H9 (cell line): Measurements from ENCODE around the gene BRINP2. TPM values are rescaled to one million over a fixed set of nuclear protein-coding genes. Genes with fewer than 3 reads are reported as not detected.

ENCODE experiments used
- DNase-seq: peaks from one replicate; pipeline ENCODE4 v3.0.0-alpha.2; 2017
- H2AFZ ChIP-seq: one replicate; pipeline ENCODE4 v1.6.1; 2013; ENCODE audit warnings: mild to moderate bottlenecking, low read length, control low read depth, moderate library complexity
- H2AK5ac ChIP-seq: 2 replicates; pipeline ENCODE4 v1.6.1; 2013; ENCODE audit warnings: low read length, control low read depth, mixed read lengths; ENCODE audit not compliant: insufficient read length
- H2BK120ac ChIP-seq: one replicate; pipeline ENCODE4 v1.6.1; 2013; ENCODE audit warnings: low read depth, mild to moderate bottlenecking, low read length, control low read depth, inconsistent platforms; ENCODE audit not compliant: poor library complexity, severe bottlenecking
- H2BK12ac ChIP-seq: 2 replicates; pipeline ENCODE4 v1.6.1; 2013; ENCODE audit warnings: low read length, control low read depth, mixed read lengths, low read depth; ENCODE audit not compliant: insufficient read length
- H2BK15ac ChIP-seq: 2 replicates; pipeline ENCODE4 v1.6.1; 2013; ENCODE audit warnings: low read depth, low read length, control low read depth
- H2BK20ac ChIP-seq: one replicate; pipeline ENCODE4 v1.6.1; 2013; ENCODE audit warnings: low read depth, mild to moderate bottlenecking, low read length, control low read depth, inconsistent platforms; ENCODE audit not compliant: poor library complexity, severe bottlenecking
- H2BK5ac ChIP-seq: 2 replicates; pipeline ENCODE4 v1.6.1; 2013; ENCODE audit warnings: low read length, control low read depth, mixed read lengths; ENCODE audit not compliant: insufficient read length
- H3K14ac ChIP-seq: 2 replicates; pipeline ENCODE4 v1.6.1; 2013; ENCODE audit warnings: low read length, control low read depth; ENCODE audit not compliant: insufficient read depth
- H3K18ac ChIP-seq: 2 replicates; pipeline ENCODE4 v1.6.1; 2013; ENCODE audit warnings: low read depth, mild to moderate bottlenecking, mixed read lengths, low read length, control low read depth; ENCODE audit not compliant: insufficient read length
- H3K23ac ChIP-seq: 2 replicates; pipeline ENCODE4 v1.6.1; 2013; ENCODE audit warnings: low read length, control low read depth, mixed read lengths, low read depth; ENCODE audit not compliant: insufficient read length
- H3K23me2 ChIP-seq: 2 replicates; pipeline ENCODE4 v1.6.1; 2013; ENCODE audit warnings: low read depth, mild to moderate bottlenecking, mixed read lengths, low read length, control low read depth; ENCODE audit not compliant: insufficient read length, poor library complexity, severe bottlenecking
- H3K27ac ChIP-seq: 2 replicates; pipeline ENCODE4 v1.5.1; 2013; ENCODE audit warnings: low read length, control low read depth, mixed read lengths, low read depth; ENCODE audit not compliant: insufficient read length
- H3K27me3 ChIP-seq: 2 replicates; pipeline ENCODE4 v1.6.1; 2013; ENCODE audit warnings: low read length, control low read depth, inconsistent platforms; ENCODE audit not compliant: insufficient read depth
- H3K4ac ChIP-seq: 2 replicates; pipeline ENCODE4 v1.6.1; 2013; ENCODE audit warnings: low read depth, mild to moderate bottlenecking, control low read depth, inconsistent platforms, low read length, moderate library complexity
- H3K4me1 ChIP-seq: 2 replicates; pipeline ENCODE4 v1.6.1; 2013; ENCODE audit warnings: low read length, control low read depth, inconsistent platforms; ENCODE audit not compliant: insufficient read depth
- H3K4me2 ChIP-seq: 2 replicates; pipeline ENCODE4 v1.6.1; 2013; ENCODE audit warnings: low read length, control low read depth, mixed read lengths; ENCODE audit not compliant: insufficient read length, insufficient read depth
- H3K56ac ChIP-seq: 2 replicates; pipeline ENCODE4 v1.6.1; 2013; ENCODE audit warnings: low read depth, mild to moderate bottlenecking, mixed read lengths, low read length, control low read depth; ENCODE audit not compliant: insufficient read length
- H3K79me1 ChIP-seq: 2 replicates; pipeline ENCODE4 v1.6.1; 2013; ENCODE audit warnings: low read depth, mild to moderate bottlenecking, moderate library complexity, low read length, control low read depth, inconsistent platforms; ENCODE audit not compliant: insufficient read depth, poor library complexity, severe bottlenecking
- H3K79me2 ChIP-seq: 2 replicates; pipeline ENCODE4 v1.6.1; 2013; ENCODE audit warnings: low read length, control low read depth, inconsistent platforms; ENCODE audit not compliant: insufficient read depth
- H3K9ac ChIP-seq: 2 replicates; pipeline ENCODE4 v1.6.1; 2013; ENCODE audit warnings: low read length, control low read depth, mixed read lengths; ENCODE audit not compliant: insufficient read length; ENCODE audit errors: extremely low read depth
- H3K9me3 ChIP-seq: one replicate; pipeline ENCODE4 v1.6.1; 2013; ENCODE audit warnings: low read depth, low read length, inconsistent platforms; ENCODE audit not compliant: control insufficient read depth
- H3T11ph ChIP-seq: one replicate; pipeline ENCODE4 v1.6.1; 2013; ENCODE audit warnings: mild to moderate bottlenecking, low read length, control low read depth, inconsistent platforms
- H4K20me1 ChIP-seq: one replicate; pipeline ENCODE4 v1.6.1; 2013; ENCODE audit not compliant: control insufficient read depth, insufficient read length, insufficient read depth
- H4K5ac ChIP-seq: 2 replicates; pipeline ENCODE4 v1.6.1; 2013; ENCODE audit warnings: low read depth, mild to moderate bottlenecking, mixed read lengths, low read length, control low read depth; ENCODE audit not compliant: insufficient read length
- H4K8ac ChIP-seq: replicated peaks from 2 replicates; pipeline ENCODE4 v1.6.1; 2013; ENCODE audit warnings: low read length, control low read depth, mixed read lengths, low read depth; ENCODE audit not compliant: insufficient read length
- H4K91ac ChIP-seq: 2 replicates; pipeline ENCODE4 v1.6.1; 2013; ENCODE audit warnings: low read depth, mild to moderate bottlenecking, moderate library complexity, mixed read lengths, low read length, control low read depth; ENCODE audit not compliant: insufficient read length
- H3K27ac Mint-ChIP-seq, 3 experiments: 2 replicates in 2 of 3; 3 replicates in 1 of 3; pipeline ENCODE4 v1.8.0; 2020 to 2021; ENCODE audit warnings: mixed read lengths in 3 of 3, mild to moderate bottlenecking in 1 of 3, moderate library complexity in 1 of 3
- H3K27me3 Mint-ChIP-seq: 2 replicates; pipeline ENCODE4 v1.8.0; 2021; ENCODE audit warnings: low read depth, mild to moderate bottlenecking, moderate library complexity, mixed read lengths
- H3K36me3 Mint-ChIP-seq, 3 experiments: 2 replicates in 2 of 3; 3 replicates in 1 of 3; pipeline ENCODE4 v1.8.0; 2020 to 2021; ENCODE audit warnings: low read depth in 3 of 3, mixed read lengths in 3 of 3; ENCODE audit not compliant: insufficient read depth in 1 of 3
- H3K4me1 Mint-ChIP-seq, 2 experiments: 2 replicates each; pipeline ENCODE4 v1.8.0; 2020; ENCODE audit warnings: mixed read lengths in 2 of 2
- H3K4me3 Mint-ChIP-seq, 2 experiments: 2 replicates in 1 of 2; 3 replicates in 1 of 2; pipeline ENCODE4 v1.8.0; 2020 to 2021; ENCODE audit warnings: mild to moderate bottlenecking in 2 of 2, mixed read lengths in 2 of 2, moderate library complexity in 1 of 2
- H3K9me3 Mint-ChIP-seq, 2 experiments: 2 replicates in 1 of 2; 3 replicates in 1 of 2; pipeline ENCODE4 v1.8.0; 2020; ENCODE audit warnings: mild to moderate bottlenecking in 2 of 2, mixed read lengths in 2 of 2, moderate library complexity in 1 of 2
- WGBS: extraction: QIAGEN DNeasy Blood & Tissue Kit; methylation state at CpG from one replicate; pipeline ENCODE4 v1.1.7; 2013; ENCODE audit warnings: missing lambda C conversion rate, low lambda C conversion rate, mixed read lengths; ENCODE audit not compliant: insufficient read length; ENCODE audit errors: extremely low coverage; 5-methylcytosine and 5-hydroxymethylcytosine counted together
- total RNA-seq: library from RNA; stranded (reverse); gene quantifications from 2 replicates; pipeline ENCODE4 v1.2.1, GENCODE V29; 2021
- TF ChIP-seq, protein P1 (sequence below): fragments of 200-600 bp; sonication (generic); conservative IDR thresholded peaks from 3 replicates; pipeline ENCODE4 v1.8.0; 2021; ENCODE audit warnings: antibody characterized with exemption, mild to moderate bottlenecking

Gene BRINP2
- total RNA-seq, 1 experiment from 2014 or later: not detected

- no peaks in the 10 kb centered on the region for H3K4me1 ChIP-seq
- H4K91ac ChIP-seq: no peak overlapping the region
- no peak for DNase-seq
- H3K9me3 ChIP-seq: no peaks in the 10 kb centered on the region
- H3K14ac ChIP-seq: no peak overlapping the region
- H3K27ac ChIP-seq: no peak overlapping the region
- H3K9me3 Mint-ChIP-seq: peaks cover 0 to 6% of the 10 kb centered on the region in 2 experiments; a peak in 2 of 5 replicates
- no peak overlapping the region for H2BK20ac ChIP-seq
- no peaks in the 10 kb centered on the region for H3K23me2 ChIP-seq
- H2AFZ ChIP-seq: no peak overlapping the region
- no peak overlapping the region for H3K18ac ChIP-seq
- H4K5ac ChIP-seq: no peak overlapping the region
- no peak overlapping the region for H3K9ac ChIP-seq
- no peaks in the 10 kb centered on the region for H3K79me2 ChIP-seq
- H3K23ac ChIP-seq: no peak overlapping the region
- no peaks in the 10 kb centered on the region for H3K27me3 ChIP-seq
- no peak overlapping the region for H2AK5ac ChIP-seq
- no peak overlapping the region for H2BK5ac ChIP-seq
- no CpG with 5 or more reads among the region's 2 CpGs for WGBS
- no peaks in the 10 kb centered on the region for H3K79me1 ChIP-seq
- H3K4me2 ChIP-seq: no peak overlapping the region
- peaks cover 2 to 5% (median 5%) of the 10 kb centered on the region in 3 experiments; a peak in 4 of 7 replicates for H3K36me3 Mint-ChIP-seq
- H3K4me1 Mint-ChIP-seq: no peaks in the 10 kb centered on the region
- H3K27ac Mint-ChIP-seq: no peak overlapping the region
- no peak overlapping the region for H2BK120ac ChIP-seq
- H3T11ph ChIP-seq: no peak overlapping the region
- H2BK15ac ChIP-seq: no peak overlapping the region
- H2BK12ac ChIP-seq: no peak overlapping the region
- no peak overlapping the region for H3K4me3 Mint-ChIP-seq
- H3K27me3 Mint-ChIP-seq: no peaks in the 10 kb centered on the region; the same call in 1 of the 2 replicates
- H4K20me1 ChIP-seq: no peaks in the 10 kb centered on the region
- no peak overlapping the region for H3K4ac ChIP-seq
- TF ChIP-seq, protein P1, sequence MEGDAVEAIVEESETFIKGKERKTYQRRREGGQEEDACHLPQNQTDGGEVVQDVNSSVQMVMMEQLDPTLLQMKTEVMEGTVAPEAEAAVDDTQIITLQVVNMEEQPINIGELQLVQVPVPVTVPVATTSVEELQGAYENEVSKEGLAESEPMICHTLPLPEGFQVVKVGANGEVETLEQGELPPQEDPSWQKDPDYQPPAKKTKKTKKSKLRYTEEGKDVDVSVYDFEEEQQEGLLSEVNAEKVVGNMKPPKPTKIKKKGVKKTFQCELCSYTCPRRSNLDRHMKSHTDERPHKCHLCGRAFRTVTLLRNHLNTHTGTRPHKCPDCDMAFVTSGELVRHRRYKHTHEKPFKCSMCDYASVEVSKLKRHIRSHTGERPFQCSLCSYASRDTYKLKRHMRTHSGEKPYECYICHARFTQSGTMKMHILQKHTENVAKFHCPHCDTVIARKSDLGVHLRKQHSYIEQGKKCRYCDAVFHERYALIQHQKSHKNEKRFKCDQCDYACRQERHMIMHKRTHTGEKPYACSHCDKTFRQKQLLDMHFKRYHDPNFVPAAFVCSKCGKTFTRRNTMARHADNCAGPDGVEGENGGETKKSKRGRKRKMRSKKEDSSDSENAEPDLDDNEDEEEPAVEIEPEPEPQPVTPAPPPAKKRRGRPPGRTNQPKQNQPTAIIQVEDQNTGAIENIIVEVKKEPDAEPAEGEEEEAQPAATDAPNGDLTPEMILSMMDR: no peak
- no peak overlapping the region for H4K8ac ChIP-seq
- H3K56ac ChIP-seq: no peak overlapping the region
These were observed 157.5 kb downstream of the BRINP2 start for GRCh38 chr1:177328251-177328650.
